NT2/D1 (cell line): ENCODE data around the gene DSC1.
"Not testable (repeated sequence)": the region's sequence is repeated elsewhere in the genome, so short reads cannot be mapped to it uniquely, and the experiment has no call there.

ENCODE experiments used
- DNase-seq: peaks from one replicate; pipeline ENCODE4 v3.0.0-alpha.2; 2011; ENCODE audit warnings: low read depth, low spot score
- H3K27me3 ChIP-seq: 2 replicates; pipeline ENCODE4 v1.6.0; 2011; ENCODE audit warnings: mild to moderate bottlenecking; ENCODE audit not compliant: insufficient read length, insufficient read depth
- H3K36me3 ChIP-seq: 2 replicates; pipeline ENCODE4 v1.6.1; 2011; ENCODE audit warnings: mild to moderate bottlenecking, low read length, mixed read lengths; ENCODE audit not compliant: insufficient read depth, insufficient read length
- H3K4me1 ChIP-seq: 2 replicates; pipeline ENCODE4 v1.5.1; 2011; ENCODE audit not compliant: insufficient read depth, insufficient read length
- H3K4me3 ChIP-seq: 2 replicates; pipeline ENCODE4 v1.5.1; 2011; ENCODE audit warnings: low read depth; ENCODE audit not compliant: insufficient read length
- H3K9ac ChIP-seq: 2 replicates; pipeline ENCODE4 v1.6.0; 2011; ENCODE audit warnings: low read depth; ENCODE audit not compliant: insufficient read length
- H3K9me3 ChIP-seq: 2 replicates; pipeline ENCODE4 v1.5.1; 2011; ENCODE audit warnings: mild to moderate bottlenecking, low read length; ENCODE audit not compliant: insufficient read depth
- SUZ12 ChIP-seq: IDR thresholded peaks from 2 replicates; pipeline ENCODE4 v1.6.1; 2011; ENCODE audit not compliant: insufficient read length, insufficient read depth; ENCODE audit errors: extremely low read depth
- YY1 ChIP-seq: IDR thresholded peaks from 2 replicates; pipeline ENCODE4 v1.6.1; 2011; ENCODE audit not compliant: insufficient read length, insufficient read depth
- ZNF274 ChIP-seq: IDR thresholded peaks from 2 replicates; pipeline ENCODE4 v1.6.1; 2011; ENCODE audit warnings: mild to moderate bottlenecking, low read depth, low read length

DSC1 gene

GRCh38 chr18:31125878-31126277 lies 36.8 kb downstream of the DSC1 start:
- H3K9me3 ChIP-seq = no peaks in the 10 kb centered on the region
- no peak overlapping the region for H3K4me3 ChIP-seq
- DNase-seq = no peak
- no peaks in the 10 kb centered on the region for H3K27me3 ChIP-seq
- no peak overlapping the region for H3K9ac ChIP-seq
- no peaks in the 10 kb centered on the region for H3K4me1 ChIP-seq
- no peaks in the 10 kb centered on the region for H3K36me3 ChIP-seq
- TF ChIP-seq SUZ12 = no peak
- no peak for TF ChIP-seq ZNF274
- TF ChIP-seq YY1 = no peak

GRCh38 chr18:31123125-31123524 lies 39.5 kb downstream of the DSC1 start:
- H3K9ac ChIP-seq = not testable (repeated sequence)

GRCh38 chr18:31120594-31120993 lies 42.1 kb downstream of the DSC1 start:
- no peak overlapping the region for H3K9ac ChIP-seq
- H3K36me3 ChIP-seq = no peaks in the 10 kb centered on the region
- no peak for DNase-seq
- H3K27me3 ChIP-seq = no peaks in the 10 kb centered on the region
- H3K9me3 ChIP-seq = no peaks in the 10 kb centered on the region
- no peaks in the 10 kb centered on the region for H3K4me1 ChIP-seq
- H3K4me3 ChIP-seq = no peak overlapping the region
- TF ChIP-seq ZNF274 = no peak
- no peak for TF ChIP-seq YY1

More at GRCh38 chr18:31123125-31123524, 39.5 kb downstream of the DSC1 start:
- H3K4me1 ChIP-seq, H3K27me3 ChIP-seq, H3K9me3 ChIP-seq, H3K36me3 ChIP-seq, DNase-seq, H3K4me3 ChIP-seq: not testable (repeated sequence)

- no peak overlapping the region for H3K9ac ChIP-seq
- H3K9me3 ChIP-seq = no peaks in the 10 kb centered on the region
- TF ChIP-seq ZNF274 = no peak
- no peak for TF ChIP-seq YY1
- TF ChIP-seq SUZ12 = no peak
- no peaks in the 10 kb centered on the region for H3K27me3 ChIP-seq
- no peak overlapping the region for H3K4me3 ChIP-seq
- H3K4me1 ChIP-seq = no peaks in the 10 kb centered on the region
- DNase-seq = no peak
- no peaks in the 10 kb centered on the region for H3K36me3 ChIP-seq
Measured at GRCh38 chr18:31116853-31117595, 45.6 kb downstream of the DSC1 start.

- Histone ChIP-seq H3K4me1 (no peaks in the 10 kb centered on the region), H3K9me3 (no peaks in the 10 kb centered on the region), H3K36me3 (no peaks in the 10 kb centered on the region), H3K9ac (no peak overlapping the region), H3K4me3 (no peak overlapping the region), H3K27me3 (no peaks in the 10 kb centered on the region)
- DNase-seq = no peak
- no peak for TF ChIP-seq ZNF274
- TF ChIP-seq YY1 = no peak
- no peak for TF ChIP-seq SUZ12
Measured at GRCh38 chr18:31112804-31113203, 49.9 kb downstream of the DSC1 start.

GRCh38 chr18:31105733-31106132 lies 56.9 kb downstream of the DSC1 start:
- no peak overlapping the region for H3K9ac ChIP-seq
- no peak overlapping the region for H3K4me3 ChIP-seq
- no peak for DNase-seq
- H3K27me3 ChIP-seq = no peaks in the 10 kb centered on the region
- H3K36me3 ChIP-seq = no peaks in the 10 kb centered on the region
- TF ChIP-seq YY1 (no peak), ZNF274 (no peak), SUZ12 (no peak)
- no peaks in the 10 kb centered on the region for H3K9me3 ChIP-seq
- H3K4me1 ChIP-seq = no peaks in the 10 kb centered on the region

- no peaks in the 10 kb centered on the region for H3K4me1 ChIP-seq
- H3K9me3 ChIP-seq = no peaks in the 10 kb centered on the region
- DNase-seq = no peak
- H3K9ac ChIP-seq = no peak overlapping the region
- no peaks in the 10 kb centered on the region for H3K27me3 ChIP-seq
- TF ChIP-seq YY1 (no peak), SUZ12 (no peak), ZNF274 (no peak)
- H3K36me3 ChIP-seq = no peaks in the 10 kb centered on the region
- H3K4me3 ChIP-seq = no peak overlapping the region
Measured at GRCh38 chr18:31104444-31104843, 58.2 kb downstream of the DSC1 start.
